GM21528 (cell line): Measurements from ENCODE around the gene COA6.

Experiments
- ATAC-seq: cut with Tn5 transposase; IDR thresholded peaks from one replicate; pipeline ENCODE4 v1.9.1; 2021; ENCODE audit warnings: mild to moderate bottlenecking, moderate library complexity; ENCODE audit not compliant: unreplicated experiment, low FRiP score

COA6 gene

DNA sequence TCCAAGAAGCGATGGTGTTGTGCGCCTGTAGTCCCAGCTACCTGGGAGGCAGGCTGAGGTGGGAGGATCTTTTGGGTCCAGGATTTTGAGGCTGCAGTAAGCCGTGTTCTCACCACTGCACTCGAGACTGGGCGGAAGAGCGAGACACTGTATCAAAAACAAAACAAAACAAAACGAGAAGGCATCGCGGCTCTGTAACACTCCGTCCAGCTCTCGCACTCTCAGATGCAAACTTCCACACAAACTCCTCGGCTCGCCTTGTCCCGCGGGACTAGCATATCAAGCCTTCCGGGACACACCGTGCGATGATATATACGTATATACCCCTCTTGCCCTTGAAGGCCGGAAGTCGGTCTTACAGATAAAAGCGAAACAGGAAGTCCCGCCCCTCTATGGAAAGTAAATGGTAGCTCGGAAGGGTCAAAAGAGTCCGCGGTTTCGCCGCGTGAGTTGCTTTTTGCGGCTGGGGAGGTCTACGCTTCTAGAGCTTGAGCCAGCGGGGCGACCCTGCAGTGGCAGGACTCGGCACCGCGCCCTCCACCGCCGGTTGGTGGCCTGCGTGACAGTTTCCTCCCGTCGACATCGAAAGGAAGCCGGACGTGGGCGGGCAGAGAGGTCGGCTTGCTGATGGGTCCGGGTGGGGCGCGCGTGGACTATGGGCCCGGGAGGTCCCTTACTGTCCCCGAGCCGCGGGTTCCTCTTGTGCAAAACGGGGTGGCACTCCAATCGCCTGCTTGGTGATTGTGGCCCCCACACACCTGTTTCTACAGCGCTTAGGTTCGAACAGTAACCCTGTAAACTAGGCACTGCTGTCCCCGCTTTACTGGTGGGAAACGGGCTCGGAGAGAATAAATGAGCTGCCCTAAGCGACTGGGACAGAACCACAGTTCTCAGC, at the start of gene COA6:
COA6 (plus strand) TSS at position 393 of the 895 bp plus-strand sequence; CDS start at position 404, 11 bp downstream.
- peak; percentile 96 for ATAC-seq

DNA sequence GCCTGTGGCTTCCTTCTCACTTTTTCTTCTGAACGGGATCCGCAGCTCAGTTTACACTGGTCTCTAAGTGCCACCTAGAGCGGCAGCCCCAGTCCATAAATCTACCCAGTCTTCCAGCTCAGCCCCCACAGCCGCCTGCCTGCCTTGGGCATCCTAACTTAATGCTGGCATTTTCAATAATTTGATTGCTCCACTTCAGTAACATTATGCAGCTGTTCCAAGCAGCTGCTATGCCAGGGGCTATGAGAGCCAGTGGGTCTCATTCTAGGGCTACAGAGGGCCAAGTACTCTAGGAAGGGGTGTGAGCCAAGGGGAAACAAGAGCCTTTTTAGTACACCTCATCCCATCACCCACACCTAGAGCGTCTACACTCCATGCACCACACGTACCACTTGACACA, 48.4 kb upstream of the COA6 start:
- no peak for ATAC-seq

DNA sequence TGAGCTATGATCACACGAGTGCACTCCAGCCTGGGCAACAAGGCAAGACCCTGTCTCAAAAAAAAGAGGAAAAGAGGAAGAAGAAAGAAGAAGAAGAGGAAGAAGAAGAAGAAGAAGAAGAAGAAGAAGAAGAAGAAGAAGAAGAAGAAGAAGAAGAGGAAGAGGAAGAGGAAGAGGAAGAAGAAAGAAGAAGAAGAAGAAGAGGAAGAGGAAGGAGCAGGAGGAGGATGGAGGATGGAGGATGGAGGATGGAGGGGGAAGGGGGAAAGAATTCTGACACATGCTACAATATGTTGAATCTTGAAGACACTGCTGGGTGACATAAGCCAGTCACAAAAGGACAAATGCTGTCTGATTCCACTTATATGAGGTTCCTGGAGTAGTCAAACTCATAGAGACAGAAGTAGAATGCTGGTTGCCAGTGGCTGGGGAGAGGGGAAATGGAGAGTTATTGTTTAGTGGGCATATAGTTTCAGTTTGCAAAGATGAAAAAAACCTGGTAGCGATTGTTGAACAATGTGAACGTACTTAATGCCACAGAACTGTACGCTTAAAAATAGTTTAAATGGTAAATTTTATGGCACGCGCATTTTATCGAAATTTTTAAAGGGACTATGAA, 47.3 kb upstream of the COA6 start:
- ATAC-seq = no peak

GRCh38 chr1:234326497-234327366, 46.5 kb upstream of the COA6 start:
- ATAC-seq = no peak

- no peak for ATAC-seq
Measured at GRCh38 chr1:234327577-234328164, 45.6 kb upstream of the COA6 start.

DNA sequence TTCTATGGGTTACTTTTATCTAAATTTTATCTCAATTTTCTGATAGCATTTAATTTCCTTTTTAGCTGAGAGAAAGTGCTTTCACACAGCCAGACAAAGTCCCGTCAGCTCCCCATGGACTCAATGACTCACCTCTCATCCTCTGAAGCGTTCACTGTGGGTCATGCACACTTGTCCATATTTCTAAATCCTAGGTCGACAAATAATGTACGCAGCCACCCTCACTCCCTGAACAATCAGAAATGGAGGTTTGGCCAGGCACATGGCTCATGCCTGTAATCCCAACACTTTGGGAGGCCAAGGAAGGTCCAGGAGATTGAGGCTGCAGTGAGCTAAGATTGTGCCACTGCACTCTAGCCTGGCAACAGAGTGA, 42.4 kb upstream of the COA6 start:
- no peak for ATAC-seq

- no peak for ATAC-seq
Measured at GRCh38 chr1:234331507-234331906, 41.7 kb upstream of the COA6 start.

DNA sequence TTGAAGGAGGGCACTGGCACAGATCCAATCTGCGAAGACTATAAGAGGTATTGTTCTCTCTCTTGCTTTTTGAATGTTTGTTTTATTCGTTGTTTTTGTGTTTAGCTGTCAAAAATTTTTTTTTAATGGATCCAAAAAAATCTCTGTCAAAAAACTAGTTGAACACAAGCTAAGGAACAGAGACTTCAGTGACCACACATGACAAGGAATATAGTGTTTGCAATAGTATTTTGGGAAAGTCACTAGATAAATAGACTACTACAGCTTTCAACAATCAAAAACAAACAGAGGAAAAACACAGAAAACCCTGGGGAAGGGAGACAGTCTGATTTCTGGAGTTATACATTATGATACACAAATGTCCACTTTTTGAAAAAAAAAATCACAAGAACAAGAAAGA, 36.9 kb upstream of the COA6 start:
- ATAC-seq = no peak

DNA sequence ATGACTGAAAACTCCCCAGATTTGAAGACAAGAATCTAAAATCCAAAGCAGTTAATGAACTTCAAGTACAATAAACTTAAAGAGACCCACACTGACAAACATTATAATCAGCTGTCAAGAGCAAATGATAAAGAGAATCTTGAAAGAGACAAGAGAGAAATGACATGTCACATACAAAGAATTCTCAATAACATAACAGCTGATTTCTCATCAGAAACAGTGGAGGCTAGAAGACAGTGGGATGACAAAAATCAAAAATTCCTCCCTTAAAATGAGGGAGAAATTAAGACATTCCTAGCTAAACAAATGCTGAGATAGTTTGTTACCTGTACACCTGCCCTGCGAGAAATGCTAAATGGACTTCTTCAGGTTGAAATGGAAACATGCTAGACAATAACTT, 36.0 kb upstream of the COA6 start:
- no peak for ATAC-seq

- no peak for ATAC-seq
Measured at GRCh38 chr1:234340528-234340927, 32.7 kb upstream of the COA6 start.

DNA sequence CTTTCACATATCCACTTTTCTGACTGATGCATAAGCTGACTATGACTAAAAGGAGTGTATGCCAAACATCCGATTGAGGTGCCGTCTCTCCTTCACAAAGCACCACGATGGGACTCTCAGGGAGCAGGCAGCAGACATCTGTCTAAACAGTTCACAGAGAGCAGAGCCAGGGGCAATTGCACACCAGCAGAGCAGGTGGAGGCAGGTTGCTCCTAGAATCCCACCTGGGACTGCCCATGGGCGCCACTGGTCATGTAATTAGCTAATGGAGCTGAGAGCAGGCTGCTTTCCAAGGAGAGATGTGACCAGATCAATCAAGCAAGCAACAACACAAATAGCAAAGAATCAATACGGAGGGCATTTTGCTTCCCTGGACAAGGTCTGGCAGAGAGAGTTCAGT, 30.5 kb upstream of the COA6 start:
- ATAC-seq = no peak

DNA sequence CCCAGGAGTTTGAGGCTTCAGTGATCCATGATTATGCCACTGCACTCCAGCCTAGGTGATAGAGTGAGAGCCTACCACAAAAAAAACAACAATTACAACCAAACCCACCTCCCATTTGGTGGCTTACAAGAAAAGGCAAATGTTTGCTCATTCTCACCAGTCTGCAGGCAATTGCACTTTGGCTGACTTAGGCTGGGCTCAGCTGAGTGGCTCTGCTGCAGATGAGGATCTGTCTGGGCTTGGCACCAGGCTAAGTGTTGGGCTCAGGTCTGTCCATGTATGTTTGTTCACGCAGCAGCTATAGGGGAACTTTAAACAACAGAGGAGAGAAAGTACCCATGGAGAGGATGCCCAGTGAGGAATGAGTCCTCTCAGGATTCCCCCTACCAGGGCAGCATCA, 28.0 kb upstream of the COA6 start:
- ATAC-seq = no peak

DNA sequence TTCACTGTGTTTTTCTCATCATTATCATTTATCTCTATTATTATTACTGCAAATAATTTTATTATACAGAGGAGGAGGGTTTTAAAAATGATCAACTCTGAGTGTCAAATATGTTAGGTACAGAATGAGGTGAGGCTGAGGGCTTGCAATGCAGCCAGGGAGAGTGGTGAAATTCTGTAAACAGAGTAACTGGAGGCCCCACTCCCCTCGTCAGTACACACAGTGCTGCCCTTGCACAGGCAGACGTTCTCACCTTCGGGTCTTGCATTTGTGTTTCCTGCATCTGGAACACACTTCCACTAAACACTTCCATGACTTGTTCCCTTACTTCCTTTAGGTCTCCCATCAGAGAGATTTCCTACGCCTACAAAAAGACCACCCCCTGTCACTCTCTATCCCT, 24.3 kb upstream of the COA6 start:
- no peak for ATAC-seq

DNA sequence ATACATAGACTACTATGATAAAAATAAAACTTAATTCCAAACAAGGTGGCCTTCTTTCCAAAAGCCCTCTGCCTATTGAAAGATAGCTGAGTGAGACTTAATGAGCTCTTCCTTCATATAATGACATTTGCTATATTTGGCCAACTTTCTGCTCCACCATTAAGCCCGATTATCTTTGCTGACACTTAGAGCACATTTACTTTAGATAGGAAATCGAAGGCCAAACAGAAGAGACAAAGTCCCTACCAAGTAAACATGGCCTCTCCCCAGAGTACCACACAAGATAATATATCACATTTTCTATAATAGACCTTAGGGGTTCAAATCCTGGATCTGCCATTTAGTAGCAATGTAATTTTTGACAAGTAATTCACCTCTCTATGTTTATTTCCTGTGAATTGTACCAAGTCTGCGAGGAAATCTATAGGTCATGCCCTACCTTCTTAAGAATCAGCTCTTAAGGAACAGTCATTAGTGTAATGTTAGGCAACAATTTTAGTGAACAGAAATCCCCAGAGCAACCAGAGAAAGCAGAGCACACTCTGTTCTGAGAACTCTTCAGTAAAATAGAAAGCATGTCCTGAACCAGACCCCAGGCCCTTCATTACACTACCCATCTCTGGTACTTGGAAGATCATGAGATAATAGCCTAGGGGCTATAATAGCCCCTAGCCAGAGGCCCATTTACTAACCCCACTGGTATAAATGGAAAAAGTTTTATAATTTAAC, 17.3 kb upstream of the COA6 start:
- no peak for ATAC-seq

- peak; percentile 74 for ATAC-seq
Measured at GRCh38 chr1:234356615-234357269, 16.5 kb upstream of the COA6 start.

GRCh38 chr1:234357831-234358230, 15.4 kb upstream of the COA6 start:
- ATAC-seq = no peak

- ATAC-seq = no peak
Measured at GRCh38 chr1:234361102-234361603, 12.1 kb upstream of the COA6 start.

- no peak for ATAC-seq
Measured at GRCh38 chr1:234362558-234362957, 10.7 kb upstream of the COA6 start.

- ATAC-seq = no peak
Measured at GRCh38 chr1:234368320-234369032, 4.8 kb upstream of the COA6 start.
